NCI-H2107 treated with DMSO at 0.1 percent for 48 hours (cell line): Measurements from ENCODE around the gene WNT1.

Experiments
- DNase-seq: peaks from one replicate; lab custom pipeline; 2025; ENCODE audit not compliant: unreplicated experiment; lab: John Stamatoyannopoulos, UW

WNT1 gene

DNA sequence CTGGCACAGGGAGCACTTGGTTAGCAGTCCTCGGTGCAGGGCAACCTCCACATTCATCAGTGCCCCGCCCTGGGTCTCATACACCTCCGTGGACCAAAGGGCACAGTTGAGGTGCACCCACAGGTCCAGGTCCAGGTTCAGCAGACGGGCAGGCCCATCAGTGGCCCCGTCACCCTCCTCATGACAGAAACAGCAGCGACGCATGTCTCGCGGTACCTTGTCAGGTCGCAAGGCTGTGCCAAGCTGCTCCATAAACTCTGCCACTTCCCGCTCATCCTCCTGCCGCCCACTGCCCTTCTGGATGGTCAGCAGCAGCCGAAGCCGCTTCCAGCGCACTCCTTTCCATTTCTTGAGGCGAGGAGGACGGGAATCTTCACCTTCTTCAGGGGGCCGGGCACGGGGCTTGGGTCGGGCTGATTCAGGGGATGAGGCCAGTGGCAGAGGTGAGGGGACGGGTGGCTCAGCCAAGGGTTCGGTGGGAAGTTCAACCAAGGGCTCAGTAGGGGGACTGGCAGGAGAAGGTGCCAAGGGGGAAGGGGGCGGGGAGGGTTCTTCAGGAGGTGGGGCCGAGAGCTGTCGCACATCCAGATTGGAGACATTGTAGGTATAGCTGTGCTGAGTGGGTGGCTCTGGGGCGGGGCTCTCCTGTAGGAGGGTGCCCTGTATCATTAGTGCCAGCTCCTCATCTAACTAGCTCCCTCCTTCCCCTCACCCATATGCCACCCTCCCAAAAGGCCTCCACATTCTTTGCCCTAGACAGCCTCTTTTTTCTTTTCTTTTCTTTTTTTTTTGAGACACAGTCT, 48.8 kb downstream of the WNT1 start:
- no peak for DNase-seq

DNA sequence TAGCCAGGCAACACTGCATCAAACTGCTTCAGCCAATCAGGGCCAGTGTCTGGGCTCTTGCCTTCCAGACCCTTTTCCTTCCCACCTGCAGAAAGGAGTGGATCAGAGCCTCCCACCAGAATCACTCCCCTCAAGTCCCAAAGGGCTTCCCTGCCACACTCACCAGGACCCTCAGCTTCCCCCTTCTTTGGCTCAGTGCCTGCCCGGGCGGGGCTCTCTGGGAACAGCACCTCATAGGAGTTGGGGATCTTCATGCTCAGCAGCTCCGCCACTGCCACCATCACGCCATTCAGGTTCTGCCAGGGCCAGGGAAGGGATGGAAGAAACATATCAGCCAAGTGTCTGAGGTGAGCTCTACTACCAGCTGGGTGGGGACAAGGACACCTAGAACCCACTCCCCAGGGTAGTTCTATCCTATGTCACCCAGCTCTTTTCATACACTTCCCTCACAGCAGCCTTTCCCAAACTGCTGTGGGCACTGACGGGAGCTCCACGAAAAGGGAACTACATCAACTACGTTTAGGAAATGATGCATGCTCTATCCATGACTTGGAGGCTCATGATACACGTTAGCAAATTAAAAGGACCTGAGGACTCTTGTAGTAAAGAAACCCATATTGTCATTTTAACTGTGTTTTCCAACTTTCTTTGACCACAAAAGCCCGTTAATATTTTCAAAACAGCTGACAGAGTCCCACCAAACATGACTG, 49.9 kb downstream of the WNT1 start:
- DNase-seq, result no peak

DNA sequence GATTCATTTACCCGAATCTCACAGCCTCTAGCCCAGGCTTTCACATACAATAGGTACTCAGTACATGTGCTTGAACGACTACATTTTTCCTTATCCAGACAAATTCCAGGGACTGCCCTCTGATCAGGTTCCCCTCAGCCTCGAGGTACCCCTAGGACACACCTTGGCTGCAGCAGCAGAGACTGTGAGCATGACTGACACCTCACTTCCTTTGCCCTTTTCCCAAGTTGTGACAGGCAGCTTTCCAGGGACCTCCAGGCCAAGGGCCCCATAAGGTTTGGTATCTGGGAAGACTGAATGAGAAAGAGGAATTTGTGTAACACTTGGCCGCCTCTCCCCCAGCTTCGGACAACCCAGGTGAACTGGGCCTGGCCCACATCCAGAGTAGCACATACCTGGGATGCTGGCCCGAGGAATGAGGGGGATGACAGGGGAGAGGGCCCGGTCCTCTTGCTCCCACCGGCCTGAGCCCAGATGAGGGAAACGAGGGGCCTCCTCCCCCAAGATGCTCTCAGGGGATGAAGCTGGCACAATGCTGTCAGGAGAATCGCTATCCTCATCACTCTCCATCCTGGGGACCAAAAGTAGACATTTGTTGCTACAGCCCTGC, 50.6 kb downstream of the WNT1 start:
- no peak for DNase-seq

DNA sequence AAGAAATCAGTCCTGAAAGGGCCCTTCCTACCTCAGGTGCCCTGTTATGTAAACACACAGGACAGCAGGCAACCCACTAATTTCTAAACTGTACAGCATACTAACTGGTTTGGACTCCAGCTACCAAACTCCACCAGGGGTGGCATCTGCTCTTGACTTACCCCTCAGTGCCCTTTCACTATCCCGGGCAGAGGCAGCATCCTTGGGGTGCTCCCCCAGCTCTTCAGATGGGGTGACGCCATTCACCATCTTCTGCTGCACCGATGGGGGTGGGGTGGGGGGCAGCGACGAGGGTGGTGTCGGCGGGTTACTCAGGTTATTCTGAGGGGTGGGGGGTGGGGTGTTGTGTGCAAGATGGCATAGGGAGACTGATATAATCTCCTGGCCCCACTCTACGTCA, 52.0 kb downstream of the WNT1 start:
- DNase-seq, result no peak

DNA sequence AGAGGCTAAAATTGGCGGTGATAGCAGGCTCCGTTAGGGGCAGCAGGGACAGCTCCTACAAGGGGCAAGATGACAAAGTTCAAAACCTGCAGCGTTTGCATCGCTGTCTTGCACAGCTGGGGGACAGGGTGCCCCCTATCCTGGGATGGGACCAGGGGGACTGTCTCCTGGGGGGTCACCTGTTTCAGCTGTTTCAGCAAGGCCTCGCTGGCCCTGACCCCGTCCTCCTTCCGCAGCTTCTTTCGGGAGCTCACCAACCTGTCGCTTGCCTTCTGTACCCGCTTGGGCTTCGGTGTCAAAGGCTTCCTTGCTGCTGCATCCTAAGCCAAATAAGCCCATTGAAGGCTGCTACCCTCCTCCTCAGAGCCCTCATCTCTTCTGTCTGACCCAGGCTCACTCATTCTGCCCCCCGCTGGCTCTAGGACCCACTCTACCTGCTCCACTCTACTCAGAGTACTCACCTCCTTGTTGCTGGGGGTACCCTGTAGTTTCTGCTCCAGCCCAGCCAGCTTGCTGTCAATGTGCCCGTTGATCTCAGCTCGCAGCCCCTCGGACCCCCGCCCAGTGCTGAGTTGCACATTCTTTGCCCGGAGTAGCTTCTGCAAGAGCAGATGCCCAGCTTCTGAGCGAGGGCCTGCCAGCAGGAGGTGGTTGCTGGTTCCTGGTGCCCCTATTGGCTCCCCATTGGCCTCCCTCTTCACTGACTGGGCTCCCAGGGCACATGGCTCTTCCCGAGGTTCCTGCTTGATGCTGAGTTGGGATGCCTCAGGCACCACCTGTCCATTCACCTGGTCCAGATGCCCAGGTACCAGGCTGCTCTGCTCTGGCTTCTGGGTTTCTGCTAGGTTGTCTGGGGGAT, 52.8 kb downstream of the WNT1 start:
- DNase-seq, result no peak

DNA sequence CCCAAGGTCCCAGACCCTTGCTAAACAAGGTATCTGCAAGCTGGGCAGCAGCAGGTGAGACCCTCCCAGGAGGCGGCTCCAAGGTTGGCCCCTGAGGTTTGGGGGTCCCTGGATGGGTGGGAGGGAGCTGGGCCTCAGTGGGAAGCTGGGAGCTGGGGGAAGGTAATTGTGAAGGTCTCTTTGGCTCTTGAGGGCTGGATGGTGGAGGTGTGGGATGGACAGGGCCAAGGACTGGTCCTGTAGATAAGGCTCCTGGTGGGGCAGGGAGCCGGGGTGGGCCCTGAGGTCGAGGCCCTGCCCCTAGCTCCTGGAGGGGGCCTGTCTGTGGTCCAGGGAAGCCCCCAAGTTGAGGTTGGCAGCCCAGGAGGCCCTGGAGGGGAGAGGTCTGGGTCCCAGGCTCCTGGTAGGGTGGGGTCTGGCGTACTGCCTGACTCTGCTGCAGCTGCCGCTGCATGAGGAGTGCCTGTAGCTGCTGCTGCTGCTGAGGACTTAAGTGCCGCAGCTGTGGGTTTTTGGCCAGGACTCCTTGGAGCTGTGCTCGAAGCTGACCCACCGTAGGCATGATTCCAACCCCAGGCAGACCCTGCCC, 53.5 kb downstream of the WNT1 start:
- no peak for DNase-seq
